ENCODE data around the gene NELL1. TPM values are rescaled to one million over a fixed set of nuclear protein-coding genes. Genes with fewer than 3 reads are reported as not detected.

The NELL1 gene
- total and polyA plus RNA-seq, 2 experiments from 2014 or later: not detected

DNA sequence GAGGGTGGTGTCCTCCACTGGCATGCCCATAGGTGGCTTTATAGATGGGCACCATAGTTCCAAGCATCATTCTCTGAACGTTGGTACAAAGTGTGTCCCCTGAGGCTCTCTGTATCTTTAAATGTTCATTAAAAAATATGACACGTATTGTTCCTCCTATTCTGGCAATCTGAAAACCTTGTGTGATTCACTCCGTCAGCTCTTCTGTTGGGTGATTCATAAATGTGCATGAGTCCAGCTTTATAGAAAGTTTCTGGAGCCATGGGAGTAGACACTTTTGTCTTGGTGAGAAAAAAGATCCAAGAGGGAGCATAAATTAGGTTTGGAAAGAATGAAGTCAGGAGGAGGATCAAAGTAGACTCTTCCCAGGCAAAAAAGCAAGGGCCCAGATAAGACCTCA is 728.8 kb downstream of the NELL1 start:
- no peak for DNase-seq
- H3K79me2 ChIP-seq (ENCODE audit: insufficient read depth): no peaks in the 10 kb centered on the region

DNA sequence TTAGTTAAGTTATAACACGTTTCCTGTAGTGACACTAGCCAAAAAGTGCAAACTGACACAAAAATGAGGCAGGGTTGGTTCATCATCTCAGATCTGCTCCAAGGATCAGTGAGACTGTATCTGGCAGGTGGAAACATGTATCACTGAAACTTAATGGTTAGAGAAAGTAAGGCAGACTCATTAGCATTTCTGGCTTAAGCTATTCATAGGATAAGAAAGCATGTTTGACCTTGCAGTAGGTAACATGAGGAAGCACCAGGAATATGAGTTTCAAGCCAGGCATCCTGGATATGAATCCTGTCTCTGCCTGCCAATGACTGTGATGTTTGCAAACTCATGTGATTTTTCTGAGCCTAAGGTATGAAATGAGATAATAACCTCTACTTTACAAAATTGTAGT is 732.1 kb downstream of the NELL1 start:
- no peak overlapping the region for H3K4me3 ChIP-seq
- in situ Hi-C loops (cut with MboI): no loop called here
- no peaks in the 10 kb centered on the region for H3K9me3 ChIP-seq (ENCODE audit: low read depth)
- H3K79me2 ChIP-seq (ENCODE audit: insufficient read depth): no peaks in the 10 kb centered on the region
- H3F3A ChIP-seq (ENCODE audit: insufficient read depth): no peaks in the 10 kb centered on the region
- H2AFZ ChIP-seq: no peak overlapping the region
- H4K20me1 ChIP-seq (ENCODE audit: insufficient read depth): no peaks in the 10 kb centered on the region
- H3K36me3 ChIP-seq (ENCODE audit: low read depth): no peaks in the 10 kb centered on the region
- no peak overlapping the region for H3K4me2 ChIP-seq (ENCODE audit: unreplicated experiment)
- WGBS, 2 experiments (ENCODE audit: low coverage in 1 of 2, low lambda C conversion rate in 2 of 2, missing lambda C conversion rate in 2 of 2): 0 to 3% methylated on average over 1 of the region's 1 CpG
- TF ChIP-seq EZH2 (IDR thresholded peaks at IDR 0.05; ENCODE audit: insufficient read depth, poor library complexity, severe bottlenecking) (no peak), EZH2phosphoT487 (IDR thresholded peaks at IDR 0.05; ENCODE audit: insufficient read depth, low read depth) (no peak)
- no peak overlapping the region for H3K27ac ChIP-seq
- H3K4me1 ChIP-seq (ENCODE audit: insufficient read depth): no peaks in the 10 kb centered on the region
- H3K27me3 ChIP-seq (replicated peaks; ENCODE audit: insufficient read depth): no peaks in the 10 kb centered on the region
- H3K9me2 ChIP-seq (ENCODE audit: insufficient read depth): no peaks in the 10 kb centered on the region
- no peak overlapping the region for H3K9ac ChIP-seq
- no peak for DNase-seq

More for the DNA sequence above, 728.8 kb downstream of the NELL1 start:
- Histone ChIP-seq H3F3A (ENCODE audit: insufficient read depth) (no peaks in the 10 kb centered on the region), H3K9ac (no peak overlapping the region), H3K4me1 (ENCODE audit: insufficient read depth) (no peaks in the 10 kb centered on the region), H3K27ac (no peak overlapping the region), H3K4me2 (ENCODE audit: unreplicated experiment) (no peak overlapping the region), H3K9me3 (ENCODE audit: low read depth) (no peaks in the 10 kb centered on the region), H3K4me3 (no peak overlapping the region), H2AFZ (no peak overlapping the region), H3K9me2 (ENCODE audit: insufficient read depth) (no peaks in the 10 kb centered on the region), H4K20me1 (ENCODE audit: insufficient read depth) (no peaks in the 10 kb centered on the region), H3K36me3 (ENCODE audit: low read depth) (no peaks in the 10 kb centered on the region), H3K27me3 (replicated peaks; ENCODE audit: insufficient read depth) (no peaks in the 10 kb centered on the region)
- 3 to 8% methylated on average over 3 of the region's 3 CpGs for whole genome bisulfite sequencing, 2 experiments (ENCODE audit: low coverage in 1 of 2, low lambda C conversion rate in 2 of 2, missing lambda C conversion rate in 2 of 2)
- in situ Hi-C loops (cut with MboI): no loop called here
- TF ChIP-seq EZH2 (IDR thresholded peaks at IDR 0.05; ENCODE audit: insufficient read depth, poor library complexity, severe bottlenecking) (no peak), EZH2phosphoT487 (IDR thresholded peaks at IDR 0.05; ENCODE audit: insufficient read depth, low read depth) (no peak)

DNA sequence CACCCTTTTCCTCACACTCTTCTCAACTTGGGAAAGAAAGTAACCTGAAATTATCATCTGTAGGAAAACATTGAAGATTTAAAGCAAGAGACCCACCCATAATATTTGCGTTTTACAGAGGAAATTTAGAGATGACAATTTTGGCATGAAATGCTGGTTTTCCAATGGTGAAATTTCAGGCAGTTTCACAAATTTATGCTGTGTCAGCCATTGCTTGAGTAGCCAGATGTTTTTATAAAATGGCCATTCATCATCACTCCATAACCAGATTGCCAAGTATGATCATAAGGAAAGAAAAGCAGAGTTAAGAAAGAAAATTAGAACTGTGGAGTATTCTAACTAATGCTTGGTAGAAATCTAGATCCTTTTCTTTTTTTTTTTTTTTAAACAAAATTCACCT is 732.9 kb downstream of the NELL1 start:
- Histone ChIP-seq H3K9ac (no peak overlapping the region), H3F3A (ENCODE audit: insufficient read depth) (no peaks in the 10 kb centered on the region), H3K27ac (no peak overlapping the region), H3K9me3 (ENCODE audit: low read depth) (no peaks in the 10 kb centered on the region), H2AFZ (no peak overlapping the region), H3K27me3 (replicated peaks; ENCODE audit: insufficient read depth) (no peaks in the 10 kb centered on the region), H3K79me2 (ENCODE audit: insufficient read depth) (no peaks in the 10 kb centered on the region), H3K4me3 (no peak overlapping the region), H4K20me1 (ENCODE audit: insufficient read depth) (no peaks in the 10 kb centered on the region), H3K9me2 (ENCODE audit: insufficient read depth) (no peaks in the 10 kb centered on the region), H3K36me3 (ENCODE audit: low read depth) (no peaks in the 10 kb centered on the region), H3K4me1 (ENCODE audit: insufficient read depth) (no peaks in the 10 kb centered on the region), H3K4me2 (ENCODE audit: unreplicated experiment) (no peak overlapping the region)
- in situ Hi-C loops (cut with MboI): no loop called here
- TF ChIP-seq EZH2phosphoT487 (IDR thresholded peaks at IDR 0.05; ENCODE audit: insufficient read depth, low read depth) (no peak), EZH2 (IDR thresholded peaks at IDR 0.05; ENCODE audit: insufficient read depth, poor library complexity, severe bottlenecking) (no peak)
- 4 to 10% methylated on average over 1 of the region's 1 CpG for WGBS, 2 experiments (ENCODE audit: low coverage in 1 of 2, low lambda C conversion rate in 2 of 2, missing lambda C conversion rate in 2 of 2)
- no peak for DNase-seq

DNA sequence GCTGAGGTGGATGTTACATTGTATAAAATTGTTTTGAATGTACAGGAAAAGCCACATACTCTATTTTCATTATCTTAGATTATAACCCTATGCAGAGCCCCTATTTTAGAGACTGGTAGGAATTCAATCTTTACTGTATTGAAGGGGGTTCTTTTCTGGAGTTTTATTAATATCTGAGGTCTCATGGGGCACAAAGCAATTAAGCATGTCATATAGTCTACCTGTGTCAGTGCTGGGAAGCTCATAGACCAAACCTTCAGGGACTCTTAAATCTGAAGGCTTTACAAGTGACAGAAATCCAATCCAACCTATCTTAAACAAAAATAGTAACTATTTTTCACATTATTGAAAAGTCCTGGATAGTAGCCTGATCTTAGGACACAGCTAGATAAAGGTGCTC is 733.7 kb downstream of the NELL1 start:
- no peaks in the 10 kb centered on the region for H3K79me2 ChIP-seq (ENCODE audit: insufficient read depth)
- no peak overlapping the region for H3K4me2 ChIP-seq (ENCODE audit: unreplicated experiment)
- H2AFZ ChIP-seq: no peak overlapping the region
- in situ Hi-C loops (cut with MboI): no loop called here
- H3K4me3 ChIP-seq: no peak overlapping the region
- no peaks in the 10 kb centered on the region for H4K20me1 ChIP-seq (ENCODE audit: insufficient read depth)
- no peak overlapping the region for H3K27ac ChIP-seq
- no peak for DNase-seq
- no peaks in the 10 kb centered on the region for H3K9me3 ChIP-seq (ENCODE audit: low read depth)
- TF ChIP-seq EZH2phosphoT487 (IDR thresholded peaks at IDR 0.05; ENCODE audit: insufficient read depth, low read depth) (no peak), EZH2 (IDR thresholded peaks at IDR 0.05; ENCODE audit: insufficient read depth, poor library complexity, severe bottlenecking) (no peak)
- no peaks in the 10 kb centered on the region for H3K9me2 ChIP-seq (ENCODE audit: insufficient read depth)
- H3K4me1 ChIP-seq (ENCODE audit: insufficient read depth): no peaks in the 10 kb centered on the region
- H3K9ac ChIP-seq: no peak overlapping the region
- no peaks in the 10 kb centered on the region for H3K36me3 ChIP-seq (ENCODE audit: low read depth)
- H3F3A ChIP-seq (ENCODE audit: insufficient read depth): no peaks in the 10 kb centered on the region
- H3K27me3 ChIP-seq (replicated peaks; ENCODE audit: insufficient read depth): no peaks in the 10 kb centered on the region

DNA sequence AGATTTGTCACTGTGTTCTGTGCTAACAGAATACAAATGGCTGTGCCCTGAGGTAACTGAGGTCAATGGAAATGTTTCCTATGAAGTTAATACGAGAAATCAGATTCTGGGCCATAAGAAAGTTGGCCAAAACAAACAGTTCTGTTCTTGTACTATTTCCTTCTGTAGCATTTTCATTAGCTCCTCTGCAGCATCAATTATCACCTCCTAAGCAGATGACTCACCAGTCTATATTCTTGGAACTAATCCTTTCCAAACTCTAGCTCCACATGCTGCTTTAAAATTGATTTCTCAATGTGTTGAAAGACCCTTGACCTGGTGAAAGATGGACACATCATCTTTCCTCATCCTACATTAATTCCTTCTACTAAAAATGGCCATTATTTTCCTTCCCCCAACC is 736.0 kb downstream of the NELL1 start:
- Histone ChIP-seq H3K79me2 (ENCODE audit: insufficient read depth) (no peaks in the 10 kb centered on the region), H3K9me3 (ENCODE audit: low read depth) (no peaks in the 10 kb centered on the region), H3K4me1 (ENCODE audit: insufficient read depth) (no peaks in the 10 kb centered on the region), H3K9ac (no peak overlapping the region), H3K36me3 (ENCODE audit: low read depth) (no peaks in the 10 kb centered on the region), H3K4me3 (no peak overlapping the region), H3K4me2 (ENCODE audit: unreplicated experiment) (no peak overlapping the region), H3K27ac (no peak overlapping the region), H4K20me1 (ENCODE audit: insufficient read depth) (no peaks in the 10 kb centered on the region), H3F3A (ENCODE audit: insufficient read depth) (no peaks in the 10 kb centered on the region), H3K27me3 (replicated peaks; ENCODE audit: insufficient read depth) (no peaks in the 10 kb centered on the region), H3K9me2 (ENCODE audit: insufficient read depth) (no peaks in the 10 kb centered on the region), H2AFZ (no peak overlapping the region)
- TF ChIP-seq EZH2phosphoT487 (IDR thresholded peaks at IDR 0.05; ENCODE audit: insufficient read depth, low read depth): no peak
- no peak for TF ChIP-seq EZH2 (IDR thresholded peaks at IDR 0.05; ENCODE audit: insufficient read depth, poor library complexity, severe bottlenecking)
- 0% methylated on average over 1 of the region's 1 CpG for WGBS, 2 experiments (ENCODE audit: low coverage in 1 of 2, low lambda C conversion rate in 2 of 2, missing lambda C conversion rate in 2 of 2)
- DNase-seq: no peak
- in situ Hi-C loops (cut with MboI): no loop called here
